ENCODE data around the gene HMCN2. TPM values are rescaled to one million over a fixed set of nuclear protein-coding genes. Genes with fewer than 3 reads are reported as not detected.

Gene HMCN2
- total RNA-seq, 1 experiment from 2014 or later, result 5.6 TPM

DNA sequence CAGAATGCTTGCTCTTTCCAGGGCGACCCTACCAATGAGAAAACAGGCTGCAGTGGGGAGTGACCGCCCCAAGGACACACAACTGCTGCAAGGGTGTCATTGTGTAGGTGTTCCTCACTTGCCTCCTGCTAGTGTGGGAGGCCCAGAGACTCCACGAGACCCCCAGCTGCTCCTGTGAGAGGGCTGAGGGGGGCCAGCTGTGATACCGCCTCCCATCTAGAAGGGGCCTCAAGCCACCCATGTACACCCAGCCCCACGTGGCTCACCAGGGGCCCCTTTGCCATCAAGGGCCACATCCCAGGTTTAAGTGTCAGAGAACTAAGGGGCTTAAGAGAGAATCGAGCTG lies 177.9 kb downstream of the HMCN2 start:
- DNase-seq (ENCODE audit: low spot score) (no peak), ATAC-seq (no peak)
- Mint-ChIP-seq H3K4me3 (no peak overlapping the region), H3K27ac (no peak overlapping the region), H3K4me1 (peaks cover 29% of the 10 kb centered on the region), H3K9me3 (peaks cover 15% of the 10 kb centered on the region), H3K27me3 (ENCODE audit: low read depth) (peaks cover 37% of the 10 kb centered on the region), H3K36me3 (peaks cover 9% of the 10 kb centered on the region)
- no peak for TF ChIP-seq TCF7 (CRISPR knock-in tag; IDR thresholded peaks at IDR 0.05; ENCODE audit: low read depth)
- TF ChIP-seq HMGA2 (CRISPR knock-in tag; IDR thresholded peaks at IDR 0.05), result no peak
- TF ChIP-seq NR1H2 (CRISPR knock-in tag; IDR thresholded peaks at IDR 0.05), result no peak
- TF ChIP-seq, protein P1, sequence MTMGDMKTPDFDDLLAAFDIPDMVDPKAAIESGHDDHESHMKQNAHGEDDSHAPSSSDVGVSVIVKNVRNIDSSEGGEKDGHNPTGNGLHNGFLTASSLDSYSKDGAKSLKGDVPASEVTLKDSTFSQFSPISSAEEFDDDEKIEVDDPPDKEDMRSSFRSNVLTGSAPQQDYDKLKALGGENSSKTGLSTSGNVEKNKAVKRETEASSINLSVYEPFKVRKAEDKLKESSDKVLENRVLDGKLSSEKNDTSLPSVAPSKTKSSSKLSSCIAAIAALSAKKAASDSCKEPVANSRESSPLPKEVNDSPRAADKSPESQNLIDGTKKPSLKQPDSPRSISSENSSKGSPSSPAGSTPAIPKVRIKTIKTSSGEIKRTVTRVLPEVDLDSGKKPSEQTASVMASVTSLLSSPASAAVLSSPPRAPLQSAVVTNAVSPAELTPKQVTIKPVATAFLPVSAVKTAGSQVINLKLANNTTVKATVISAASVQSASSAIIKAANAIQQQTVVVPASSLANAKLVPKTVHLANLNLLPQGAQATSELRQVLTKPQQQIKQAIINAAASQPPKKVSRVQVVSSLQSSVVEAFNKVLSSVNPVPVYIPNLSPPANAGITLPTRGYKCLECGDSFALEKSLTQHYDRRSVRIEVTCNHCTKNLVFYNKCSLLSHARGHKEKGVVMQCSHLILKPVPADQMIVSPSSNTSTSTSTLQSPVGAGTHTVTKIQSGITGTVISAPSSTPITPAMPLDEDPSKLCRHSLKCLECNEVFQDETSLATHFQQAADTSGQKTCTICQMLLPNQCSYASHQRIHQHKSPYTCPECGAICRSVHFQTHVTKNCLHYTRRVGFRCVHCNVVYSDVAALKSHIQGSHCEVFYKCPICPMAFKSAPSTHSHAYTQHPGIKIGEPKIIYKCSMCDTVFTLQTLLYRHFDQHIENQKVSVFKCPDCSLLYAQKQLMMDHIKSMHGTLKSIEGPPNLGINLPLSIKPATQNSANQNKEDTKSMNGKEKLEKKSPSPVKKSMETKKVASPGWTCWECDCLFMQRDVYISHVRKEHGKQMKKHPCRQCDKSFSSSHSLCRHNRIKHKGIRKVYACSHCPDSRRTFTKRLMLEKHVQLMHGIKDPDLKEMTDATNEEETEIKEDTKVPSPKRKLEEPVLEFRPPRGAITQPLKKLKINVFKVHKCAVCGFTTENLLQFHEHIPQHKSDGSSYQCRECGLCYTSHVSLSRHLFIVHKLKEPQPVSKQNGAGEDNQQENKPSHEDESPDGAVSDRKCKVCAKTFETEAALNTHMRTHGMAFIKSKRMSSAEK (CRISPR knock-in tag; IDR thresholded peaks at IDR 0.05; ENCODE audit: borderline replicate concordance), result no peak
- TF ChIP-seq, protein P2, sequence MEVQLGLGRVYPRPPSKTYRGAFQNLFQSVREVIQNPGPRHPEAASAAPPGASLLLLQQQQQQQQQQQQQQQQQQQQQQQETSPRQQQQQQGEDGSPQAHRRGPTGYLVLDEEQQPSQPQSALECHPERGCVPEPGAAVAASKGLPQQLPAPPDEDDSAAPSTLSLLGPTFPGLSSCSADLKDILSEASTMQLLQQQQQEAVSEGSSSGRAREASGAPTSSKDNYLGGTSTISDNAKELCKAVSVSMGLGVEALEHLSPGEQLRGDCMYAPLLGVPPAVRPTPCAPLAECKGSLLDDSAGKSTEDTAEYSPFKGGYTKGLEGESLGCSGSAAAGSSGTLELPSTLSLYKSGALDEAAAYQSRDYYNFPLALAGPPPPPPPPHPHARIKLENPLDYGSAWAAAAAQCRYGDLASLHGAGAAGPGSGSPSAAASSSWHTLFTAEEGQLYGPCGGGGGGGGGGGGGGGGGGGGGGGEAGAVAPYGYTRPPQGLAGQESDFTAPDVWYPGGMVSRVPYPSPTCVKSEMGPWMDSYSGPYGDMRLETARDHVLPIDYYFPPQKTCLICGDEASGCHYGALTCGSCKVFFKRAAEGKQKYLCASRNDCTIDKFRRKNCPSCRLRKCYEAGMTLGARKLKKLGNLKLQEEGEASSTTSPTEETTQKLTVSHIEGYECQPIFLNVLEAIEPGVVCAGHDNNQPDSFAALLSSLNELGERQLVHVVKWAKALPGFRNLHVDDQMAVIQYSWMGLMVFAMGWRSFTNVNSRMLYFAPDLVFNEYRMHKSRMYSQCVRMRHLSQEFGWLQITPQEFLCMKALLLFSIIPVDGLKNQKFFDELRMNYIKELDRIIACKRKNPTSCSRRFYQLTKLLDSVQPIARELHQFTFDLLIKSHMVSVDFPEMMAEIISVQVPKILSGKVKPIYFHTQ (CRISPR knock-in tag; IDR thresholded peaks at IDR 0.05), result no peak
- TF ChIP-seq, protein P3, sequence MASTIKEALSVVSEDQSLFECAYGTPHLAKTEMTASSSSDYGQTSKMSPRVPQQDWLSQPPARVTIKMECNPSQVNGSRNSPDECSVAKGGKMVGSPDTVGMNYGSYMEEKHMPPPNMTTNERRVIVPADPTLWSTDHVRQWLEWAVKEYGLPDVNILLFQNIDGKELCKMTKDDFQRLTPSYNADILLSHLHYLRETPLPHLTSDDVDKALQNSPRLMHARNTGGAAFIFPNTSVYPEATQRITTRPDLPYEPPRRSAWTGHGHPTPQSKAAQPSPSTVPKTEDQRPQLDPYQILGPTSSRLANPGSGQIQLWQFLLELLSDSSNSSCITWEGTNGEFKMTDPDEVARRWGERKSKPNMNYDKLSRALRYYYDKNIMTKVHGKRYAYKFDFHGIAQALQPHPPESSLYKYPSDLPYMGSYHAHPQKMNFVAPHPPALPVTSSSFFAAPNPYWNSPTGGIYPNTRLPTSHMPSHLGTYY (CRISPR knock-in tag; IDR thresholded peaks at IDR 0.05), result no peak
- TF ChIP-seq ZNF138 (CRISPR knock-in tag; conservative IDR thresholded peaks at IDR 0.05), result no peak
- TF ChIP-seq, protein P4, sequence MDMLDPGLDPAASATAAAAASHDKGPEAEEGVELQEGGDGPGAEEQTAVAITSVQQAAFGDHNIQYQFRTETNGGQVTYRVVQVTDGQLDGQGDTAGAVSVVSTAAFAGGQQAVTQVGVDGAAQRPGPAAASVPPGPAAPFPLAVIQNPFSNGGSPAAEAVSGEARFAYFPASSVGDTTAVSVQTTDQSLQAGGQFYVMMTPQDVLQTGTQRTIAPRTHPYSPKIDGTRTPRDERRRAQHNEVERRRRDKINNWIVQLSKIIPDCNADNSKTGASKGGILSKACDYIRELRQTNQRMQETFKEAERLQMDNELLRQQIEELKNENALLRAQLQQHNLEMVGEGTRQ (CRISPR knock-in tag; IDR thresholded peaks at IDR 0.05), result no peak
- TF ChIP-seq ZNF423 (CRISPR knock-in tag; IDR thresholded peaks at IDR 0.05), result no peak
- TF ChIP-seq ZNF671 (CRISPR knock-in tag; IDR thresholded peaks at IDR 0.05), result no peak
- no peak for TF ChIP-seq FOXK1 (CRISPR knock-in tag; IDR thresholded peaks at IDR 0.05)
- TF ChIP-seq SMAD3 (CRISPR knock-in tag; IDR thresholded peaks at IDR 0.05; ENCODE audit: borderline replicate concordance), result no peak
- no peak for TF ChIP-seq NFYB (CRISPR knock-in tag; conservative IDR thresholded peaks at IDR 0.05; ENCODE audit: low read depth)
- TF ChIP-seq ZNF396 (CRISPR knock-in tag; IDR thresholded peaks at IDR 0.05; ENCODE audit: borderline replicate concordance), result no peak
- TF ChIP-seq ESRRA (CRISPR knock-in tag; IDR thresholded peaks at IDR 0.05; ENCODE audit: borderline replicate concordance), result no peak
- TF ChIP-seq FOXP1 (CRISPR knock-in tag; IDR thresholded peaks at IDR 0.05; ENCODE audit: borderline replicate concordance), result no peak
- no peak for TF ChIP-seq ATF1 (CRISPR knock-in tag; IDR thresholded peaks at IDR 0.05)
- POLR2A ChIA-PET, result interaction anchor here (0.6 kb wide), 1 partner anchor 94 kb away, joined by 4 read pairs; no protein-coding TSS in a partner anchor
- CTCF ChIA-PET, result interaction anchor here (1.8 to 1.9 kb wide), 2 partner anchors 10 to 17 kb away, joined by 7 to 11 read pairs; no protein-coding TSS in a partner anchor

Measured in WTC11 (cell line).